Mesendoderm (in vitro differentiated cells): ENCODE data around the gene PROP1.

Experiments used
- DNase-seq: peaks from one replicate; pipeline ENCODE4 v3.0.0; 2013
- H2AK5ac ChIP-seq: 2 replicates; pipeline ENCODE4 v1.6.1; 2013; ENCODE audit warnings: low read length, inconsistent platforms
- H2BK120ac ChIP-seq: 2 replicates; pipeline ENCODE4 v1.6.1; 2013; ENCODE audit warnings: low read depth, mild to moderate bottlenecking, low read length, moderate library complexity, mixed read lengths
- H2BK15ac ChIP-seq: replicated peaks from 2 replicates; pipeline ENCODE4 v1.6.1; 2013; ENCODE audit warnings: low read depth, mild to moderate bottlenecking, moderate library complexity
- H2BK5ac ChIP-seq: 2 replicates; pipeline ENCODE4 v1.6.1; 2013; ENCODE audit warnings: low read length, inconsistent platforms
- H3K18ac ChIP-seq: 2 replicates; pipeline ENCODE4 v1.6.1; 2013; ENCODE audit warnings: mild to moderate bottlenecking, low read length, mixed read lengths
- H3K23ac ChIP-seq: one replicate; pipeline ENCODE4 v1.6.1; 2013; ENCODE audit warnings: low read length
- H3K27ac ChIP-seq: 2 replicates; pipeline ENCODE4 v1.5.1; 2013; ENCODE audit warnings: low read depth, mild to moderate bottlenecking, inconsistent platforms, low read length, moderate library complexity
- H3K27me3 ChIP-seq: 2 replicates; pipeline ENCODE4 v1.6.1; 2013; ENCODE audit warnings: low read length, control low read depth, mild to moderate bottlenecking, inconsistent platforms; ENCODE audit not compliant: insufficient read depth, poor library complexity
- H3K36me3 ChIP-seq: 2 replicates; pipeline ENCODE4 v1.6.1; 2013; ENCODE audit warnings: low read length, inconsistent platforms; ENCODE audit not compliant: control insufficient read depth, insufficient read depth
- H3K4ac ChIP-seq: one replicate; pipeline ENCODE4 v1.6.1; 2013; ENCODE audit warnings: low read depth, mild to moderate bottlenecking, low read length, moderate library complexity
- H3K4me1 ChIP-seq: 2 replicates; pipeline ENCODE4 v1.6.1; 2013; ENCODE audit warnings: low read depth, low read length, inconsistent platforms; ENCODE audit not compliant: control insufficient read depth
- H3K4me2 ChIP-seq: 2 replicates; pipeline ENCODE4 v1.6.1; 2013; ENCODE audit warnings: low read length
- H3K4me3 ChIP-seq: 2 replicates; pipeline ENCODE4 v1.5.1; 2013; ENCODE audit warnings: mild to moderate bottlenecking, low read length
- H3K56ac ChIP-seq: one replicate; pipeline ENCODE4 v1.6.1; 2013; ENCODE audit warnings: low read length
- H3K79me1 ChIP-seq: 2 replicates; pipeline ENCODE4 v1.6.1; 2013; ENCODE audit warnings: low read length, inconsistent platforms
- H3K79me2 ChIP-seq: 2 replicates; pipeline ENCODE4 v1.6.1; 2013; ENCODE audit warnings: mild to moderate bottlenecking, low read length; ENCODE audit not compliant: control insufficient read depth, insufficient read depth
- H3K9ac ChIP-seq: 2 replicates; pipeline ENCODE4 v1.6.1; 2013; ENCODE audit warnings: low read length, inconsistent platforms
- H4K5ac ChIP-seq: one replicate; pipeline ENCODE4 v1.6.1; 2013; ENCODE audit warnings: low read length
- H4K8ac ChIP-seq: one replicate; pipeline ENCODE4 v1.6.1; 2013; ENCODE audit warnings: low read depth, mild to moderate bottlenecking, control low read depth, low read length, moderate library complexity
- WGBS: extraction: QIAGEN DNeasy Blood & Tissue Kit; methylation state at CpG from one replicate; pipeline ENCODE4 v1.1.7; 2013; ENCODE audit warnings: low lambda C conversion rate, missing lambda C conversion rate; ENCODE audit not compliant: insufficient coverage; ENCODE audit errors: extremely low coverage; 5-methylcytosine and 5-hydroxymethylcytosine counted together

The PROP1 gene

DNA sequence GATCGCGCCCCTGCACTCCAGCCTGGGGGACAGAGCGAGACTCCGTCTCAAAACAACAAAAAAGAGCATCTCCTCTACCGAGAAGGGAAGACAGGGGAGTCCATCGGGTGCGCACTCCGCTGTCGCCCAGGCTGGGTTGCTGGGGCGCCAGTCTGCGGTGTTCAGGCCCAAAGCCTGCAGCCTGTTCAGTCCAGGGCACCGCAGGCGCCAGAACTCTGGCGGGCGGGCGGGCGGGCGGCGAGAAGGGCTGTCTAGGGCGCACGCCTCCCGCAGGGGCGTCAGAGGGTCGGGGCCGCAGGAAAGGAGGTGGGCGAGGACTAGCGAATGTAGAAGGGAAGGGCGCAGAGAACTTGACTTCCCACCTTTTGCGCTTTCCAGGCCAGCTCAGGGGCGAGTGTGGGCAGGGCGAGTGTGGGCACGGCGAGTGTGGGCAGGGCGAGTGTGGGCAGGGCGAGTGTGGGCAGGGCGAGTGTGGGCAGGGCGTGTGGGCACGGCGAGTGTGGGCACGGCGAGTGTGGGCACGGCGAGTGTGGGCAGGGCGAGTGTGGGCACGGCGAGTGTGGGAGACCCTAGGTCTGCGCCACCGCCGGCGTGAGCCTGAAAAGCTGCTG, 10.5 kb downstream of the PROP1 start:
- Histone ChIP-seq H3K79me1 (no peaks in the 10 kb centered on the region), H2BK120ac (no peak overlapping the region), H2AK5ac (no peak overlapping the region), H3K23ac (no peak overlapping the region), H3K79me2 (no peaks in the 10 kb centered on the region), H3K27me3 (no peaks in the 10 kb centered on the region), H4K8ac (no peak overlapping the region), H3K4me1 (no peaks in the 10 kb centered on the region), H2BK15ac (no peak overlapping the region), H3K4me3 (no peak overlapping the region), H3K18ac (no peak overlapping the region), H3K36me3 (no peaks in the 10 kb centered on the region), H3K4me2 (no peak overlapping the region), H2BK5ac (no peak overlapping the region), H3K56ac (no peak overlapping the region), H3K27ac (no peak overlapping the region), H3K4ac (no peak overlapping the region), H3K9ac (no peak overlapping the region), H4K5ac (no peak overlapping the region)
- no CpG with 5 or more reads among the region's 50 CpGs for WGBS
- DNase-seq = no peak

DNA sequence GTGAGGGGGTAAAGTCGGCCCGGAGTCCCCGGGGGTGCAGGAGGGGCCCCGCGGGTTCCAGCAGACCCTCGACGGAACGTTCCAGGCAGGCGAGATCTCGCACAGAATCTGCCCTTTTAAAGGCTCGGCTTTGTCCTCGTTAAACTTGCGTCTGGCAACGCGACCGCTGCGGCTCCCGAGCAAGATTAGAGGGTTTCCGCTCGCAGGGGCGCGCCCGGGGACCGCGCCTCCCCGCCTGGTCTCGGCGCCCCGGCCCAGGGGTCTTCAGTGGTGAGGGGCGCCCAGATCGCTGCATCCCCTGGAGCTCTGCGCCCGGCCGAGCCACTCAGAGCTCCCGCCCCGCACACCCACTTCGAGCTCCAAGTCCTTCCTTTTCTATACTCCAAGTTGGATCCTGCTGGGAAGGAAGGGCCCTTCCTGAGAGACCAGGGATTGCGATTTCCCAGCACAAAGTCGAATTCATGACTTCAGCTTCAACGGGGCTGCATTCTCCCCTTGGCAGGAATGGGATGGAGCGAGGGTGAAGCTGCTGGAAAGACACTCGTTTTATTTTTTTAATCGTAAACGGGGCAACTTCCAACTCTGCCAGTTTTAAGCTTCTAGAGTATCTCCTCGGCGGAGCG, 11.3 kb downstream of the PROP1 start:
- Histone ChIP-seq H2BK5ac (no peak overlapping the region), H3K4me2 (no peak overlapping the region), H3K36me3 (no peaks in the 10 kb centered on the region), H2AK5ac (no peak overlapping the region), H3K9ac (no peak overlapping the region), H3K79me2 (no peaks in the 10 kb centered on the region), H4K5ac (no peak overlapping the region), H3K23ac (no peak overlapping the region), H4K8ac (no peak overlapping the region), H3K79me1 (no peaks in the 10 kb centered on the region), H3K18ac (no peak overlapping the region), H2BK120ac (no peak overlapping the region), H2BK15ac (no peak overlapping the region), H3K27me3 (no peaks in the 10 kb centered on the region), H3K27ac (no peak overlapping the region), H3K56ac (no peak overlapping the region), H3K4ac (no peak overlapping the region), H3K4me1 (no peaks in the 10 kb centered on the region), H3K4me3 (no peak overlapping the region)
- WGBS = no CpG with 5 or more reads among the region's 47 CpGs
- no peak for DNase-seq

DNA sequence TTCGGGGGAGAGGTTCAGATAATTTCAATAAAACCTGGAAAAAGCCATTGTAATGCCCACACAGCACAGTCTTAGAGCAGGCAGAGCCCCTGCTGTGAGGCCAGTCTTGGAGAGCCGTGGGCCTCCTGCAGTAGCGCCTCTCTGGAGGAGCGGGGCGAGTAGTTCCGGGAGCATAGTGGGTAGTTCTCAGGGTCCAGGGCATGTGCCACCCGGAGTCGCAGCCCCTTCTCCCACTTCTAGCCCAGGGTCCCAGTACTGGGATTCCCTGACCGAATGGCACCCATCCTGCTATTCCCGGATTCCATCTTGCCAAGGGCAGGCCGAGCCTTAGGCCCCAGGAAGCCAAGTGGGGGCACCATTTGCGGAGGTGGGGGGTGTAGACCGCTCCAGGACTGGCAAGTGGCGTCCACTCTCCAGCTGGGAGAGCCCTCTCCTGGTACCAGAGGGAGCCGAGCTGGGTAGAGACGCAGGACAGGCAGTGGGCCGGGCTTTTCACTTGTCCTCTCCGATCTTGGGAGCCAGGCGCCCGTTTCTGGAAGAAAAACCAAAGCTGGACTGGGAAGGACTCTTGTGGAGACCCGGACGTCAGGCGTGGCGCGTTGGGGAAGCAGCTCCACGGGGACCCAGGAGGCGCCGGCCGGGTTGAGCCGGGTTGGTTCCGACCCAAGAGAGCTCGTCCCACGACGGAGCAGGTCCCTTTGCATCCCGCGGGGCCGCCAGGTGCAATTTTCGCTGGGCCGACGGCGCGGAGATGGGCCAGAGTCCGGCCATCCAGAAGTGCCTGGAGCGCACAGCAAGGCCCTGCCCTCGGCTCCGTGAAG, 12.1 kb downstream of the PROP1 start:
- no peak overlapping the region for H3K9ac ChIP-seq
- H3K27me3 ChIP-seq = no peaks in the 10 kb centered on the region
- H3K4me1 ChIP-seq = no peaks in the 10 kb centered on the region
- H3K79me2 ChIP-seq = no peaks in the 10 kb centered on the region
- WGBS = no CpG with 5 or more reads among the region's 46 CpGs
- H3K56ac ChIP-seq = no peak overlapping the region
- H3K4ac ChIP-seq = no peak overlapping the region
- H3K36me3 ChIP-seq = no peaks in the 10 kb centered on the region
- no peak overlapping the region for H3K23ac ChIP-seq
- no peak overlapping the region for H2AK5ac ChIP-seq
- H3K4me2 ChIP-seq = no peak overlapping the region
- no peak overlapping the region for H4K5ac ChIP-seq
- H2BK15ac ChIP-seq = no peak overlapping the region
- H2BK5ac ChIP-seq = no peak overlapping the region
- H3K27ac ChIP-seq = no peak overlapping the region
- H3K79me1 ChIP-seq = no peaks in the 10 kb centered on the region
- H3K18ac ChIP-seq = no peak overlapping the region
- no peak for DNase-seq
- no peak overlapping the region for H2BK120ac ChIP-seq
- no peak overlapping the region for H3K4me3 ChIP-seq
- no peak overlapping the region for H4K8ac ChIP-seq

DNA sequence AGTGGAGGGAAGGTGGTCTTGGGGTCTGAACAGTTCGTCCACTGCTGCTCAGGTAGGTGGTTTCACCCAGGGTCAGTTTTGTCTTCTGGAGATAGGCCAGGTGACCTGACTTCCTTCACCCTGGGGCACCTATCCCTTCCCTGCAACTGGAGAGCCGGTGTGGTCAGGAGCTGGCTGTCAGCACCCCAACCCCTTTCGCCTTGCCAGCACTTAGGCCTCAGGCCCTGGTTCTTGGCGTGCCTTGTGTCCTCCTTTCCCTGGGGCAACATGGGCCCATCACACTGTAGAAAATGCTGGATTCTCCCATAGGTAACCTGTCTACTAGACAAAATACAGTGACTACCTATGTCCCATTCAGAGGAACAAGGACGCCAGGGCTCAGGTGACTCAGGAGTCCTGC, 13.1 kb downstream of the PROP1 start:
- Histone ChIP-seq H4K5ac (no peak overlapping the region), H2AK5ac (no peak overlapping the region), H3K4ac (no peak overlapping the region), H3K36me3 (no peaks in the 10 kb centered on the region), H3K79me1 (no peaks in the 10 kb centered on the region), H3K79me2 (no peaks in the 10 kb centered on the region), H3K27me3 (no peaks in the 10 kb centered on the region), H3K4me3 (no peak overlapping the region), H3K56ac (no peak overlapping the region), H4K8ac (no peak overlapping the region), H2BK5ac (no peak overlapping the region), H3K27ac (no peak overlapping the region), H3K4me2 (no peak overlapping the region), H2BK15ac (no peak overlapping the region), H3K9ac (no peak overlapping the region), H3K18ac (no peak overlapping the region), H3K23ac (no peak overlapping the region), H3K4me1 (no peaks in the 10 kb centered on the region), H2BK120ac (no peak overlapping the region)
- DNase-seq = no peak
- no CpG with 5 or more reads among the region's 5 CpGs for WGBS

DNA sequence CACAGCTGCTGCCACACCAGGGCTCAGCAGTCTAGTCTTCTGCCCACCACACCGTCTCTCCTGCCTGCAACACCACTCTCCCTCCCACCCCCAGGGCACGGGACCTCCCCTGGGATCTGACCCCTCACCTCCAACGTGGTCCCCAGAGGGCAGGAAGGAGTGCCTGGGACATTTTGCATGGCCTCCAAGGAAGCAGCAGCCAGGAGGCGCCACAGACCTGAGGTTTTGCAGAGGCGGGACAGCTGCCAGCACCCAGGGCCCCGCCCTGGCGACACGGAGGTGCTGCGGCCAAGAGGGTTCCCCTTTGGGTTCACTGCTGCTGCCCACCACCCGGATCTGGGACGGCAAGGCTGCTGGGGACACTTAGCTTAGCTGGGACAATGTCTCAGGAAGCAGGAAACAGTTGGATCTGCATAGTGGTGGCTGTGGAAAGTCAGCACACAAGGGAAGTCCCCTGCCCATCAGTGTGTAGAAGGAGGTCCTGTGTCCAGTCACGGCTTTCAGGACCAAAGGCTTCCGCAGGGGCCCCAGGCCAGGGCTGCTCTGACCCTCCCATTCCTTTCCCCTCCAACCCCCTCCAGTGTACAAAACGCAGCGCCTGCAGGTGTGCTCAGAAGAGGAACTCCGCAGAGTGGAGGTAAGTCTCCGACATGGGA, 13.8 kb downstream of the PROP1 start:
- no peaks in the 10 kb centered on the region for H3K79me1 ChIP-seq
- H2BK15ac ChIP-seq = no peak overlapping the region
- no peaks in the 10 kb centered on the region for H3K27me3 ChIP-seq
- no peak overlapping the region for H2BK120ac ChIP-seq
- H3K56ac ChIP-seq = no peak overlapping the region
- H3K9ac ChIP-seq = peak overlapping the region; percentile 17
- no peak overlapping the region for H3K18ac ChIP-seq
- H3K4me1 ChIP-seq = no peaks in the 10 kb centered on the region
- H3K4me3 ChIP-seq = no peak overlapping the region
- H3K79me2 ChIP-seq = no peaks in the 10 kb centered on the region
- no peaks in the 10 kb centered on the region for H3K36me3 ChIP-seq
- no peak overlapping the region for H3K23ac ChIP-seq
- H3K4me2 ChIP-seq = no peak overlapping the region
- peak; percentile 76 for DNase-seq
- H2BK5ac ChIP-seq = no peak overlapping the region
- H4K8ac ChIP-seq = no peak overlapping the region
- no peak overlapping the region for H4K5ac ChIP-seq
- H3K27ac ChIP-seq = no peak overlapping the region
- WGBS = no CpG with 5 or more reads among the region's 17 CpGs
- no peak overlapping the region for H3K4ac ChIP-seq
- H2AK5ac ChIP-seq = no peak overlapping the region
